HepG2 (cell line): ENCODE results near the gene PSMC5. TPM values are rescaled to one million over a fixed set of nuclear protein-coding genes. Genes with fewer than 3 reads are reported as not detected.

Experiments used
- ATF1 ChIP-seq: IDR thresholded peaks from 2 replicates; pipeline ENCODE4 v1.6.1; 2016; ENCODE audit warnings: mild to moderate bottlenecking, control low read depth
- MEIS2 ChIP-seq: sonication (generic); formaldehyde crosslinking; IDR thresholded peaks from 2 replicates; pipeline ENCODE4 v1.9.0; 2021; ENCODE audit warnings: mild to moderate bottlenecking, missing genetic modification reagents
- PHF20 ChIP-seq: sonication (generic); formaldehyde crosslinking; IDR thresholded peaks from 2 replicates; pipeline ENCODE4 v1.5.0; 2020; ENCODE audit warnings: mild to moderate bottlenecking, missing genetic modification reagents
- PHF21A ChIP-seq: sonication (generic); formaldehyde crosslinking; IDR thresholded peaks from 2 replicates; pipeline ENCODE4 v1.5.0; 2020; ENCODE audit warnings: mild to moderate bottlenecking, missing genetic modification reagents
- POLR2AphosphoS2 ChIP-seq: IDR thresholded peaks from 2 replicates; pipeline ENCODE4 v1.6.1; 2011; ENCODE audit warnings: low read depth, low read length, improper control_type of control experiment
- PPARG ChIP-seq: conservative IDR thresholded peaks from 2 replicates; pipeline ENCODE4 v1.6.1; 2016; ENCODE audit warnings: missing biosample characterization, missing genetic modification reagents
- RXRA ChIP-seq: sonication (generic); formaldehyde crosslinking; IDR thresholded peaks from 2 replicates; pipeline ENCODE4 v1.5.1; 2020; ENCODE audit warnings: missing genetic modification reagents
- SAFB2 ChIP-seq: sonication (generic); formaldehyde crosslinking; IDR thresholded peaks from 2 replicates; pipeline ENCODE4 v1.5.1; 2020; ENCODE audit warnings: missing genetic modification reagents, low read depth, mild to moderate bottlenecking, borderline replicate concordance
- SIN3B ChIP-seq: fragments of 150-350 bp; IDR thresholded peaks from 2 replicates; pipeline ENCODE4 v1.6.1; 2014; ENCODE audit warnings: low read length
- TIGD3 ChIP-seq: sonication (generic); formaldehyde crosslinking; IDR thresholded peaks from 2 replicates; pipeline ENCODE4 v1.5.1; 2020; ENCODE audit warnings: mild to moderate bottlenecking, missing genetic modification reagents, borderline replicate concordance
- ZBTB10 ChIP-seq: sonication (generic); formaldehyde crosslinking; IDR thresholded peaks from 2 replicates; pipeline ENCODE4 v1.4.0; 2020; ENCODE audit warnings: missing genetic modification reagents, borderline replicate concordance
- ZMYM4 ChIP-seq: sonication (generic); formaldehyde crosslinking; IDR thresholded peaks from 2 replicates; pipeline ENCODE4 v1.8.1; 2023; ENCODE audit warnings: mild to moderate bottlenecking, missing genetic modification reagents
- ZNF841 ChIP-seq: sonication (generic); formaldehyde crosslinking; IDR thresholded peaks from 2 replicates; pipeline ENCODE4 v1.8.1; 2023; ENCODE audit warnings: missing genetic modification reagents, borderline replicate concordance
- ZSCAN12 ChIP-seq: sonication (generic); formaldehyde crosslinking; IDR thresholded peaks from 2 replicates; pipeline ENCODE4 v1.9.0; 2021; ENCODE audit warnings: mild to moderate bottlenecking, missing genetic modification reagents
- ZSCAN31 ChIP-seq: sonication (generic); formaldehyde crosslinking; IDR thresholded peaks from 2 replicates; pipeline ENCODE4 v1.5.0; 2020; ENCODE audit warnings: low read depth, mild to moderate bottlenecking, missing genetic modification reagents
- polyA plus RNA-seq, 8 experiments: library from polyadenylated mRNA; depleted of rRNA in 3 of 8; stranded (reverse) in 7 of 8; unstranded in 1 of 8; fragments of >200 nt; fragmentation: Illumina TruSeq in 4 of 8; extraction: Trizol in 4 of 8; gene quantifications; 2 replicates each; pipeline versions ENCODE4 v1.2.1 to v1.2.3, GENCODE V29; 2011 to 2016; ENCODE audit warnings: low read depth in 4 of 8, missing spikeins in 1 of 8, mixed read lengths in 1 of 8; ENCODE audit not compliant: insufficient read depth in 1 of 8
- total RNA-seq, 5 experiments: library from RNA; depleted of rRNA; stranded (reverse); fragments of >200 nt; fragmentation: Illumina TruSeq; extraction: Trizol; gene quantifications; 2 replicates each; pipeline ENCODE4 v1.2.3, GENCODE V29; 2016; ENCODE audit warnings: low read depth in 1 of 5
- TF ChIP-seq, protein P1 (sequence below): sonication (generic); formaldehyde crosslinking; IDR thresholded peaks from 2 replicates; pipeline ENCODE4 v1.5.0; 2020; ENCODE audit warnings: missing genetic modification reagents, mild to moderate bottlenecking, borderline replicate concordance
- TF ChIP-seq, protein P2 (sequence below): sonication (generic); formaldehyde crosslinking; IDR thresholded peaks from 2 replicates; pipeline ENCODE4 v1.5.1; 2020; ENCODE audit warnings: missing genetic modification reagents, mild to moderate bottlenecking, borderline replicate concordance
- TF ChIP-seq, protein P3 (sequence below): sonication (generic); formaldehyde crosslinking; IDR thresholded peaks from 2 replicates; pipeline ENCODE4 v1.9.0; 2021; ENCODE audit warnings: missing genetic modification reagents, borderline replicate concordance

The PSMC5 gene
- total and polyA plus RNA-seq, 2 of the 13 experiments (the other 11 are each of a cell fraction or from before 2014, with no cell fraction given): 35.3 to 128 TPM

- TF ChIP-seq POLR2AphosphoS2 (peak; percentile 87), ZNF841 (CRISPR knock-in tag) (0 out of 2 replicates have a peak, but pooled peaks have one; percentile 33), PHF21A (CRISPR knock-in tag) (peak; percentile 78), SIN3B (peak; percentile 52), SAFB2 (CRISPR knock-in tag) (no peak; the same call in 1 of the 2 replicates), PHF20 (CRISPR knock-in tag) (peak; percentile 92), ZBTB10 (CRISPR knock-in tag) (no peak; the same call in 1 of the 2 replicates), ZMYM4 (CRISPR knock-in tag) (peak; percentile 68), ATF1 (CRISPR knock-in tag) (peak; percentile 91), PPARG (CRISPR knock-in tag) (0 out of 2 replicates have a peak, but pooled peaks have one; percentile 29), MEIS2 (CRISPR knock-in tag) (0 out of 2 replicates have a peak, but pooled peaks have one; percentile 40), ZSCAN12 (no peak), ZSCAN31 (CRISPR knock-in tag) (no peak), RXRA (CRISPR knock-in tag) (peak; percentile 86), TIGD3 (0 out of 2 replicates have a peak, but pooled peaks have one; percentile 15)
- TF ChIP-seq, protein P1, sequence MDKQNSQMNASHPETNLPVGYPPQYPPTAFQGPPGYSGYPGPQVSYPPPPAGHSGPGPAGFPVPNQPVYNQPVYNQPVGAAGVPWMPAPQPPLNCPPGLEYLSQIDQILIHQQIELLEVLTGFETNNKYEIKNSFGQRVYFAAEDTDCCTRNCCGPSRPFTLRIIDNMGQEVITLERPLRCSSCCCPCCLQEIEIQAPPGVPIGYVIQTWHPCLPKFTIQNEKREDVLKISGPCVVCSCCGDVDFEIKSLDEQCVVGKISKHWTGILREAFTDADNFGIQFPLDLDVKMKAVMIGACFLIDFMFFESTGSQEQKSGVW: no peak
- TF ChIP-seq, protein P2, sequence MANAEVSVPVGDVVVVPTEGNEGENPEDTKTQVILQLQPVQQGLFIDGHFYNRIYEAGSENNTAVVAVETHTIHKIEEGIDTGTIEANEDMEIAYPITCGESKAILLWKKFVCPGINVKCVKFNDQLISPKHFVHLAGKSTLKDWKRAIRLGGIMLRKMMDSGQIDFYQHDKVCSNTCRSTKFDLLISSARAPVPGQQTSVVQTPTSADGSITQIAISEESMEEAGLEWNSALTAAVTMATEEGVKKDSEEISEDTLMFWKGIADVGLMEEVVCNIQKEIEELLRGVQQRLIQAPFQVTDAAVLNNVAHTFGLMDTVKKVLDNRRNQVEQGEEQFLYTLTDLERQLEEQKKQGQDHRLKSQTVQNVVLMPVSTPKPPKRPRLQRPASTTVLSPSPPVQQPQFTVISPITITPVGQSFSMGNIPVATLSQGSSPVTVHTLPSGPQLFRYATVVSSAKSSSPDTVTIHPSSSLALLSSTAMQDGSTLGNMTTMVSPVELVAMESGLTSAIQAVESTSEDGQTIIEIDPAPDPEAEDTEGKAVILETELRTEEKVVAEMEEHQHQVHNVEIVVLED (CRISPR knock-in tag): peak; percentile 100
- TF ChIP-seq, protein P3, sequence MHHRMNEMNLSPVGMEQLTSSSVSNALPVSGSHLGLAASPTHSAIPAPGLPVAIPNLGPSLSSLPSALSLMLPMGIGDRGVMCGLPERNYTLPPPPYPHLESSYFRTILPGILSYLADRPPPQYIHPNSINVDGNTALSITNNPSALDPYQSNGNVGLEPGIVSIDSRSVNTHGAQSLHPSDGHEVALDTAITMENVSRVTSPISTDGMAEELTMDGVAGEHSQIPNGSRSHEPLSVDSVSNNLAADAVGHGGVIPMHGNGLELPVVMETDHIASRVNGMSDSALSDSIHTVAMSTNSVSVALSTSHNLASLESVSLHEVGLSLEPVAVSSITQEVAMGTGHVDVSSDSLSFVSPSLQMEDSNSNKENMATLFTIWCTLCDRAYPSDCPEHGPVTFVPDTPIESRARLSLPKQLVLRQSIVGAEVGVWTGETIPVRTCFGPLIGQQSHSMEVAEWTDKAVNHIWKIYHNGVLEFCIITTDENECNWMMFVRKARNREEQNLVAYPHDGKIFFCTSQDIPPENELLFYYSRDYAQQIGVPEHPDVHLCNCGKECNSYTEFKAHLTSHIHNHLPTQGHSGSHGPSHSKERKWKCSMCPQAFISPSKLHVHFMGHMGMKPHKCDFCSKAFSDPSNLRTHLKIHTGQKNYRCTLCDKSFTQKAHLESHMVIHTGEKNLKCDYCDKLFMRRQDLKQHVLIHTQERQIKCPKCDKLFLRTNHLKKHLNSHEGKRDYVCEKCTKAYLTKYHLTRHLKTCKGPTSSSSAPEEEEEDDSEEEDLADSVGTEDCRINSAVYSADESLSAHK (CRISPR knock-in tag): peak; percentile 84; the same call in 1 of the 2 replicates
Measured at GRCh38 chr17:63827002-63827800, at the start of gene PSMC5, which contains the start of gene FTSJ3 (continued).
